GM13977 (cell line): ENCODE measurements around the gene APOBEC3B.
A peak's percentile ranks its signal among the peaks of the same experiment; 100 is the strongest.

Experiments used
- DNase-seq: peaks from one replicate; pipeline ENCODE4 v3.0.0; 2012; ENCODE audit warnings: low spot score
- in situ Hi-C: fragments of 300-500 bp; cut with MboI; formaldehyde crosslinking; loops from one replicate; pipeline ENCODE4 v1.12.0; 2022; ENCODE audit warnings: low sequenced_read_pairs, low pct_unique_long_range_greater_than_20kb, mixed read lengths, inconsistent platforms; ENCODE audit not compliant: unreplicated experiment
- TF ChIP-seq, protein P1 (sequence below): IDR thresholded peaks from 2 replicates; pipeline ENCODE4 v1.5.1; 2012; ENCODE audit warnings: mild to moderate bottlenecking, control low read depth; ENCODE audit not compliant: insufficient read depth; ENCODE audit errors: extremely low read depth, missing control alignments

The APOBEC3B gene

DNA sequence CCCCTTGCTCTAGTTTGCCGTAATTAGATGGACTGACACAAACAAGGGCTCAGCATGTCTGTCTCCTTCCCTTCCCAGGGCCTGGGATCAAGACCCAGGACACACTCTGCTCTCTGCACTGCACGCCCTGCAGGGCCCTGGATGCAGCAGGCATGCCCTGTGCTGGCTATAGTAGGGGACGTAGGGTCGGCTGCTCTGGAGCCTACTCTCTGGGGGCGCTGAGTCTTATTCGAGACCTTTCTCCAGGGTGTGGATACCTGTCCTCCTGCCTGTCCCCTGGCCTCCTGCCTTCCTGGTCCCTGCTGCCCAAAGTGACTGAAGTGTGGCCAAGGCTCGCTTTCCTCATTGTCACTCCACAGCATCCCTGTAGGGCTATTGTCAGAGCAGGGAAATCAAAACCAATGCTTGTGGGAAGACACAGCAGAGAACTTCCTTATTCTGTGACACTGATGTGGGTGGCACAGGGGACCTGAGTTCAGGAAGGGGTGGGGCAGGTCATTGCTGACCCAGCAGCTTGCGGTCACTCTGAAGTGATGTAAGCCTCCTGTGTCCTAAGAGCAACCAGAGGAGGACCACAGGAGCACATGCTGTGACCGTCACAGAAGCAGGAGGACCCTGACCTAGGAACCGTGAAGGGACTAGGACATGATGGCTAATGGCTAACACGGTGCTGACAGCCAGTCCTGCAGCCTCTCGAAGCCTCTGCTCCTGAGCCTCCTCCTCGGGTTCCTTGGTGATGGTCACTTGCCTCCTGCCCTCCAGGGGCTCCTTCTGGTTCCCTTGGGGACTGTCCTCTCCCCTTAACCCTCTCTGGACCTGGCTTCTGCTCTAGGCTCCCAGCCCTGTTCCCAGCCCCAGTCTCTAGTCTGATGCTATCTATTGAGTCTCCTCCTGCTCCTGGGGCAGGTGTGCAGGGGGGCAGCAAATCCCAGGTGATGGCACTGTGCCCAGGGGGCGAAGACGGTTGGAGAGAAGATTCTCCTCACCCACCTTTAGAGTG is 14.4 kb upstream of the APOBEC3B start:
- DNase-seq, result peak; percentile 14
- in situ Hi-C loops, result no loop called here
- TF ChIP-seq, protein P1, sequence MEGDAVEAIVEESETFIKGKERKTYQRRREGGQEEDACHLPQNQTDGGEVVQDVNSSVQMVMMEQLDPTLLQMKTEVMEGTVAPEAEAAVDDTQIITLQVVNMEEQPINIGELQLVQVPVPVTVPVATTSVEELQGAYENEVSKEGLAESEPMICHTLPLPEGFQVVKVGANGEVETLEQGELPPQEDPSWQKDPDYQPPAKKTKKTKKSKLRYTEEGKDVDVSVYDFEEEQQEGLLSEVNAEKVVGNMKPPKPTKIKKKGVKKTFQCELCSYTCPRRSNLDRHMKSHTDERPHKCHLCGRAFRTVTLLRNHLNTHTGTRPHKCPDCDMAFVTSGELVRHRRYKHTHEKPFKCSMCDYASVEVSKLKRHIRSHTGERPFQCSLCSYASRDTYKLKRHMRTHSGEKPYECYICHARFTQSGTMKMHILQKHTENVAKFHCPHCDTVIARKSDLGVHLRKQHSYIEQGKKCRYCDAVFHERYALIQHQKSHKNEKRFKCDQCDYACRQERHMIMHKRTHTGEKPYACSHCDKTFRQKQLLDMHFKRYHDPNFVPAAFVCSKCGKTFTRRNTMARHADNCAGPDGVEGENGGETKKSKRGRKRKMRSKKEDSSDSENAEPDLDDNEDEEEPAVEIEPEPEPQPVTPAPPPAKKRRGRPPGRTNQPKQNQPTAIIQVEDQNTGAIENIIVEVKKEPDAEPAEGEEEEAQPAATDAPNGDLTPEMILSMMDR, result no peak

- in situ Hi-C loops, result no loop called here
- TF ChIP-seq, protein P1, result no peak
- DNase-seq, result no peak
Observed at GRCh38 chr22:38968801-38969200, 13.3 kb upstream of the APOBEC3B start.

DNA sequence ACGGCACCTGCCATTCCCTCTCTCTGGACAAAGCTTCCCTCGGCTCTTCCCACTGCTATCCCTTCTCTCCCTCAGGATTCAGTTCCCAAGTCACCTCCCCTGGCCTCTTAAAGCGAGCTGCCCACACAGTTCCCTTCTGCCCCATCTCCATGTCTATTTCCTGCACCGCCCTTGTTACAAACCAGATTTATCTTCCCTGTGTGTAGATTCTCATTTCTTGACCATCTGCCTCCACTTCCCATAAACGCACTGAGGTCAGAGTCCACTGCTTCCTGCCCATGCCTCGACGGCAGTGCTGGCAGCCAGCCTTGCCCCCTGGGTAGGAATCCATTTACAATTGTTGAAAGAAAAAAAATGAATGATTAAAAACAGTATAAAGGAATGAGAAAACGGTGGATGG is 11.6 kb upstream of the APOBEC3B start:
- in situ Hi-C loops, result no loop called here
- TF ChIP-seq, protein P1, result no peak
- DNase-seq, result no peak

GRCh38 chr22:38971202-38971601 is 10.9 kb upstream of the APOBEC3B start:
- no peak for DNase-seq
- TF ChIP-seq, protein P1, result no peak
- in situ Hi-C loops, result no loop called here

- in situ Hi-C loops, result no loop called here
- DNase-seq, result no peak
- TF ChIP-seq, protein P1, result no peak
Observed at GRCh38 chr22:38971791-38972190, 10.4 kb upstream of the APOBEC3B start.

DNA sequence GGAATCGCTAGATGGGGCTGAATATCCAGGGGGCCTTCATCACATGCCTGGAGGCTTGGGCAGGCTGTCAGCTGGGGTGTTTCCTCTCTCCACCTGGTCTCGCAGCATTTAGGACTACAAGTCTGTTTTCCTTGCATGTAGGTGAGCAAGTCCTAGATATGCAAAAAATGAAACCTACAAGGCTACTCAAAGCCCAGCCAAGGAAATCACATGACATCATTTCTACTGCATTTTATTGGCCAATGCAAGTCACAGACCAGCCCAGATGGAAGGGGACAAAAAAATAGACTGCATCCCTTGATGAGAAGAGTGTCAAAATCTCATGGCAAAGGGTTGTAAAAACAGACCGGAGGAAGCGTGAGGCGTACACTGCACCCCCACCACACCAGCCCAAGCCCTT is 9.6 kb upstream of the APOBEC3B start:
- no peak for DNase-seq
- in situ Hi-C loops, result no loop called here
- TF ChIP-seq, protein P1, result no peak
